GM21447 (cell line): Measurements from ENCODE around the gene MAPKBP1.
"Not testable (repeated sequence)": the region's sequence is repeated elsewhere in the genome, so short reads cannot be mapped to it uniquely, and the experiment has no call there.

Experiments
- ATAC-seq: cut with Tn5 transposase; IDR thresholded peaks from one replicate; pipeline ENCODE4 v1.9.1; 2021; ENCODE audit not compliant: unreplicated experiment

The MAPKBP1 gene

DNA sequence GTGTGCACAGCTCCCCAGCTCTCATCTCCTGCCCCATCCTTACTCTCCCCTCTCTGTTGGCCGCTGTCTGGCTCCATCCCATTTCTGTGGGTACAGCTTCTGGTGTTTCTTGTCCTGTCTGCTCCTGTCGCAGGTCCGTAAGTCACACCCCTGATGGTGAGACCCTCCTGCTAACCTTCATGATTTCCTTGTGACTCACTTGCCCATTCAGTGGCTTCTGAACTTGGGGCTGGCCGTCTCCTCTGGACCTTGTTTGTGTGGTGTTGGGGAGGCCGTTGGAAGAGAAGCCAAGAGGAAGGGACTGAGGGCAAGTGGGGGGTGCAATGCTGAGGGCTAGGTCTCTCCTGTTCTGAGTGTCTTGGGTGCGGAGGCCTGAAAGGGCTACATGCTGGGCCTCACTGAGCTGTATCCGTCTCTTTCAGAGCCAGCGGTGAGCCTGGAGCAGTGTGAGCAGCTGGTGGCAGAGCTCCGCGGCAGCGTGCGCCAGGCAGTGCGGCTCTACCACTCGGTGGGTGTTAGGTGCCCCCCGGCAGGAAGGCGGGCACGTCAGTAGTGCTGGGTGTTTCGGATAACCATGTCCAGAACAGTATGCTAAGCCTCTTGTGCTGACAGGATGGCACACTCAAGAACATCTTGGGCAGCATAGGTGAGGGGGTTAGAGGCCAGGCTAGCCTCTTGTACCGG lies 49.9 kb downstream of the MAPKBP1 start:
- ATAC-seq, result no peak

DNA sequence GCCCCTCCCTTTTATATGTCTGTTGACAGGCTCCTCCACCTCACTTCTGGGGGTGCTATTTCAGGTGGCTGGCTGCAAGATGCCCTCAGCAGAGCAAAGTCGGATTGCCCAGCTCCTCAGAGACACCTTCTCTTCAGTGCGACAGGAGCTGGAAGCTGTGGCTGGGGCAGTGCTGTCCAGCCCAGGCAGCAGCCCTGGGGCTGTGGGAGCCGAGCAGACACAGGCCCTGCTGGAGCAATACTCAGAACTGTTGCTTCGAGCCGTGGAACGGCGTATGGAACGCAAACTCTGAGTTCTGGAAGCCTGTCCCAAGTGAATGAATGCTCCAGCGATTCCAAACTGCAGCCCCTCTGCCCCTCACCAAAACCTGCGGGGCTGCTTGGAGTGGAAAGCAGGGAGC lies 50.9 kb downstream of the MAPKBP1 start:
- ATAC-seq, result no peak

DNA sequence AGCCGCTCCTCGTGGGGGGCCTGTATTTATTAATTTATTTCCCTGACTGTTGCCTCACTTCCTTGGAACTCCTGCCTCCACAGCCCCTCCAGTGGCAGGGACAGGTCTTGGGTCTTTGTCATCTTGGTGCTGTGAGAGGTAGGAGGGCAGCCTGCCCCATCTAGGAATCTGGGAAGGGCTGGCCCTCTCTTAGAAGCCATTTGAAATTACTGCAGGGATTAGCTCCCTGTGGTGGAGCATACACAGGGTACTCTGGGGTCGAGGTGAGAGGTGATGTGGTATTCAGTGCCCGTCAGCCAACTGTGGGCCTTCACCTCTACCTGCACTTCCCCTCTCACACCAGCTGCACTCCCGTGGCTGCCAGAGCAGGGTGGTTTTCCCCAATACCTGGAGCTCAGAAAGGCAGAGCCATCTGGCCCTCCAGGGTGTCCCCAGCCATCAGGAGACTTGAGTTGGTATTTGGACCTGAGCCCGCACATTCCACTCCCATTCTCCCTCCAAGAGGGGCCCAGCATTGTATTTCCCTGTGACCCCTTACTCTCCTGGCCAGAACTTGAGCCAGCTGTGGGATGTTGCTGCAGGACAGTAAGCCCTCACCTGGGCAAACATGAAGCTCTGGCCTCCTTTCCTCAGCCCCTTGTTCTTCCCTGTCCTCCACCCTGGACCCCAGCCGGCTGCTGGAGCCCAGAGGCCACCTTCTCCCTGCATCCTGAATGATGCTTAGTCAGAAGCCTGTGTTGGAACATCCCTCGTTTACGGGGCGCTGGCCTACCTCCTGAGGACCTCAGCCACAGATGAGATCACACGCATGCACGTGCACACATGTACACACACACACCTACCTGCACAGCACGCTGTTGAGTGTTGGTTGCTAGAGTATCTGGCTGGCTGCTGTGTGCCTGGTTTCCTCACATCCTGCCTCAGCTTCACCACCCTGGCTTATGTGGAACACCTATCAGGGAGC lies 51.6 kb downstream of the MAPKBP1 start:
- no peak for ATAC-seq

DNA sequence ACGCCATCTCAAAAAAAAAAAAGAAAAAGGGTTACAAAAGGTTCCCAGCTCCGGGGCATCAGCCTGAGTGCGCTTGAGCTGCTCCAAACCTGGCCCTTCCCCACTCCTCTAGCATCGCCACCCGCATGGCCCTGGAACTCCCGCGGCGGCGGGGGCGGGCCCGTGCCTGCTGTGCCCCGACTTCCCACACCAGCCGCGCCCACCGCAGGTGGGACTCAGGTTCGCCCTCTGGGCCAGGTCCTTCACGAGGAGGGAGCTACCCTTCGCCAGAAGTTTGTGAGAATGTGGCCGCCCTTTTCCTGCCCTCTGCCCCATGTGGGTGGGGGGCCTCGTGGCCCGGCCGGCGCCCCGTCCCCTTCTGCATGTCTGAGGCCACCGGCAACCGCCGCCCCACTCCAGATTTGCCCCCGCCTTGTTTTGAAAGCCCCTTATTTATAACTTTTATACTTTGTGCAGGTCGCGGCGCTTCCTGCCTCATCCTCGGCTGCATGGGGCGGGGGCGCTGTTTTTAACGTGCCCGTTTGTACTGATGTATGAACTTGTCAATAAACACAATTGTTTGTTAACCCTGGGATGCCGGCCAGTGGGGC lies 53.1 kb downstream of the MAPKBP1 start:
- no peak for ATAC-seq

DNA sequence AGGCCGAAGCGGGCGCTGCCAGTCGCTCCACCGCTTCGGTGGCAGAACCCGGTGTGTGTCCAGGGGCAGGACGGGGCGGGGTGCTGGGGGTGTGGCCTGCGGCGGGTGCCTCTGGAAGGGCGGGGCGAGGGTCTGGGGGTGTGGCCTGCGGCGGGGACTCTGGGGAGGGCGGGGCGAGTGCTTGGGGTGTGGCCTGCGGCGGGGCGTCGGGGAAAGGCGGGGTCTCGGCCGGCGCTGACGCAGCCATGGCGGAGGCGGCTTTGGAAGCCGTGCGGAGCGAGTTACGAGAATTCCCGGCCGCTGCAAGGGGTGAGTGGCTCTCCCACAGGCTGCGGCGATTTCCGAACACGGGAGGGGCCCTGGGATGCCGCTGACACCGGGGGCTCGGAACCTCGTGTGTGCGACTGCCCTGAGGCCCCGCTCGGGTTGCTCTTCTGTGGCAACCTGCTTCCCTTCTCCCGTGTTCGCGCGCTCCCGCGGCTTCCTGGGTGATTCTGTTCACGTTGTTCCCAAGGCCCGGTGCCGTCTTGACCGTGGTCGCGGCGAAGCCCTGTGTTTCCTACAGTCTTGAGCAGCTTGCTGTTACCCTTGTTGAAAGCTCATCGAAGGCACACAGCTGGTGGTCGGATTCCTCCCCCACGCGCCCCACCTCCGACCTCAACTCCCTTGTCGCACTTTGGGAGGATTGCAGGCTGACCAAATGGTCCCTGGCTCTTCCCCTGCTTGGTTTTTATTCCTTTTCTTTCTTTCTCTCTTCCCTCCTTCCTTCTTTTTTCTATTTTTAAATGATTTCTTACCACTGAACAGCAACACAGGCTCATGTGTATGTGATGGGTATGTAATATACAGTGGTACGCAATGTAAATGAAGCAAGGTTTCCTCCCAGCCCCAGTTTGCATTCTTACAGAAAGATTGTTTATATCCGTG lies 53.9 kb downstream of the MAPKBP1 start, which contains the start of gene JMJD7:
TSS of gene JMJD7 (plus strand) at position 213 of the 927 bp plus-strand sequence. CDS start at position 246, 33 bp downstream.
- peak; percentile 68 for ATAC-seq

DNA sequence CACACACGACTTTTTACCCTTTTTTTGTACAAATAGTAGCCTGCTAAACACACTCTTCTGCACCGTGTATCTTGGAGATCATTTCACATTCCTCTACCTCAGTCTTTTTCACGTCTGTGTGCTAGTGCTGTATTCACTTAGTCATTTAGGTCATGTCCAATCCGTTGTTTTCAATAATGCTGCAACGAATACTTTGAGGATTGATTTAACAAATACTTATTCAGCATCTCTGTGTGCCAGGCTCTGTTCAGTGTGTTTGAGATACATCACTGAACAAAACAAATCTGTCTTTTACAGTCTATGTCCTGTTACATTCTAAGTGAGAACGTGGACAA lies 54.5 kb downstream of the MAPKBP1 start:
- no peak for ATAC-seq

DNA sequence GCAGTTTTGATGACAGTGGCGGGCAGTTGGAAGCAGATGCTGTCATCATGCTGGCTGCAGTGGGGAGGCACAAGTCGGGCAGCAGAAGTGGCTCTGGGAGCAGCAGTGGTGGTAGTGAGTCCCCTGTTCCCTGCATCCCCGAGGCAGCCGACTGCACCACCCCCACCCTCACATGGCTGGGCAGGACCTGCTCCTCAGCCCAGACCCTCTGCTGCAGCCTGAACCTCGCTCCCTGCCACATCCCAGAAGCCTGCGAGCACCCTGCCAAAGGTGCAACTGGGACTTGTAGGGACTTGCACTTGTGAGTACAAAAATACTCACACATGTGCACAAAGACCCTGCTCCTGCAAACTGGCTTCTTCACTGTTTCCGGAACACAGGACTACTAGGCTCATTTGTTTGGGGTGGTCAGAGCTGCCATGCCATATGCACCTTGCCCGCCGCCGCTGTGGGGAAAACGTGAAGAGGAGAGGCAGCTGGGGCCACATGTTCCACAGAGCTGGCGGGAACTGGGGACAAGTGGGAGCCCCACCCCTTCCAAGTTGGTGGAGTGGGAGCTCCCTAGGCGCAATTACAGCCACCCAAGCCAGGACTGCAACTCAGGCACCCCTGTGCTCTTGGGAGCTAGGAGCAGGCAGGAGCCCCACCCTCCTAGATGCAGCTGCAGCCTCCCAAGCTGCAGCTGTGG lies 55.8 kb downstream of the MAPKBP1 start:
- no peak for ATAC-seq

DNA sequence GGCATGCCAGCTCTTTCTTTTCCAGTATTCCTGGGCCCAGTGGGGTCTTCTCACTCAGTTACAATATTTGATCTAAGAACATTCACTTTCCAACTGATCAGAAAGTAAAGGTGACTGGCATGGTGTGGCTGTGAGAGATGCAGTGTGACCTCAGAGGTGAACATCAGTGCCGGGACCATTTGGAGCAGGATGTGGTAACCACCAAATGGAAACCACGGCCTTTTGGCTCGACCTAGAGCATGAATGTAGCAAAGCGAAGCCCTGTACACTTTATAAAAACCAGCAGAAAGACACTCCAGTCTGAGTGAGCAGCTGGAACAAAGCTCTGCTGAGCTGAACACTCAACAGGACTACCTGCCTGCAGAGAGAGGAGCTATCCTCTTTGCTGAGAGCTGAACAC lies 57.0 kb downstream of the MAPKBP1 start:
- ATAC-seq, result not testable (repeated sequence)

DNA sequence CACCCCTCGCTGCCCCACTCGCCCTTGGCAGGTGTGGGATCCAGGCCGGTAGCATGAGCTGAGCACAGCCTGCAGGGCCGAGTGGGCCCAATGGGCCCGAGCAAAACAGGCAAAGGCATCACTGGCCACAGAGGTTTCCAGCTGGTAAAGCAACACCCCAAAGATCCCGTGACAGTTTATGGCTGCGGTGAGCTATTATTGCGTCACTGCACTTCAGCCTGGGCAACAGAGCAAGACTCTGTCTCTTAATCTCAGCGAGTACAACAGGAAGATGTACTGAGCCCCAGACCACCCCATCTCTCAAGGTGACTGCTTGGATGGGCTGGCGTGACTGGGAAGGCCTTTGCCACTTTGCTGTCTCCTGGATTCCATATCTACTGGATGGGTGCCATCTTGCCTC lies 57.9 kb downstream of the MAPKBP1 start:
- no peak for ATAC-seq

DNA sequence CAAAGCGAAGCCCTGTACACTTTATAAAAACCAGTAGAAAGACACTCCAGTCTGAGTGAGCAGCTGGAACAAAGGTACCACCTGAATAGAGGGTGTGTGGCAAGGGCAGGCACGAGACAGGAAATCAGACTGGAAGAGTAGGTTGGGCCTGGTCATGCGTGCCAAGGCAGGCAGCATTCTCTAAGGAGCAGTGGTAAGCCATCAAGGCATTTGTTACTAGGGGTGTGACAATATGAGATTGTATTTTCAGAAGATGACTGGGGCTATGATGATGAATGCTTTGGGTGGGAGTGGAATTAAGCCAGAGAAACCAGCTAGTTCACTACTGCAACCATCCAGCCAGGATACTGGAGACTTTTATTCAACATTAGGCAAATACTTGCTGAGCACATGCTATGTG lies 58.6 kb downstream of the MAPKBP1 start:
- ATAC-seq, result no peak

DNA sequence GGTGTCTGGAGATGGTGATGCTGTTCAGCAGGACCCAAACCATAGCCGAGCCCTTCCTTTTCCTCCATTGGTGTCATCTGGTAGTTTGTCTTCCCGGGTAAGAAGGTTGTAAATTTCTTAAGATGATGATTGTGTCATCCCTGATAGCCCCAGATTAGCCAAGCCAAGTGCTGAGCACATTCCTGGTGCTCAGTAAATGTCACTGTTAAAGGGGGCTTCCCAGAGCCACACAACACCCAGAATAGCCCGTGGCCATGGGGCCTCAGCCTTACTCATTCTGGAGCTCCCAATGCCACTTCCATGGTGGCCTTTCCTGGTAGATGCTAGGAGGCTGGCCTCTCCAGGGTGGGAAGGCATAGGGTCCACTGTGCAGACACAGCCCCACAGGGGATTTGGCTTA lies 59.8 kb downstream of the MAPKBP1 start:
- no peak for ATAC-seq

DNA sequence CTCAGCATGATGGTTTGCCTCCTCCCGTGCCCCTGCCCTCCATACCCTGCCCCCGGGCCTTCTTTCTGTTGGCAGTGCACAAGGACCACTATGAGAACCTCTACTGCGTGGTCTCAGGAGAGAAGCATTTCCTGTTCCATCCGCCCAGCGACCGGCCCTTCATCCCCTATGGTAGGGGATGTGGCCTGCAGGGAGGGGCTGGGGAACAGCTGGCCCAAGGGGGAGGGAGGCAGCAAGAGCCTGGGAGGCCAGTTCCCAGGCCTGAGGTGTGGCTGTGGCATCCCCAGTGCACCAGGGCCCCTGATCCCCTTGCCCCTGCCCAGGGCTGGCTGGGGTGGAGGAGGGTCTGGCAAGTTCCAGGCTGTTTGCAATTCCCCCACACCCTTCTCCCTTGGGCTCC lies 61.8 kb downstream of the MAPKBP1 start:
- ATAC-seq, result no peak

DNA sequence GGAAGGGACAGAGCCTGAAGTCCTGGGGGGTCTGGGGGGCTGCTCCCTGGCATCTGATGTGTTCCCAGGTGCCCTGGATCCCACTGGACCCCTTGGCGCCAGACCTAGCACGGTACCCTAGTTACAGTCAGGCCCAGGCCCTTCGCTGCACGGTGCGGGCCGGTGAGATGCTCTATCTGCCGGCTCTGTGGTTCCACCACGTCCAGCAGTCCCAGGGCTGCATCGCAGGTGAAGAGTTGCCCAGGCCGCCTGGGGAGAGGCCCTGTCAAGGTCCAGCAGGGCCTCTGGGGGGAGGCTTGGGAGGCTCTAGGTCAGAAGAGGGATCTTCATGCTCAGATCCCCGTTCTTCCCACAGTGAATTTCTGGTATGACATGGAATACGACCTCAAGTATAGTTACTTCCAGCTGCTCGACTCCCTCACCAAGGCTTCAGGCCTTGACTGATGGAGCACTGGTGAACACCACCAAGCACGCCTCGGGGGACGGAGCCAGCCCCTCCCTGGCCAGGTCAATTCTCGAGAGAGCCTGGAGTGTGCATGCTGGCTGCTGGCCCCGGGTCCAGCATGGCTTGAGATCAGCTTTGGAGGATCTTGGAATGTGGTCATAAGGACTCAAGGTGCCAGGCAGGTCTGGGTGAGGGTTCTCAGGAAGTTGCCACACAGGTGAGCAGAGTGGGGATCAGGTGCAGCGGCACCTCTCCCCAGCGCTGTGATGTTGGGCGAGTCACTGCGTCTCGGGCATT lies 62.6 kb downstream of the MAPKBP1 start:
- no peak for ATAC-seq

DNA sequence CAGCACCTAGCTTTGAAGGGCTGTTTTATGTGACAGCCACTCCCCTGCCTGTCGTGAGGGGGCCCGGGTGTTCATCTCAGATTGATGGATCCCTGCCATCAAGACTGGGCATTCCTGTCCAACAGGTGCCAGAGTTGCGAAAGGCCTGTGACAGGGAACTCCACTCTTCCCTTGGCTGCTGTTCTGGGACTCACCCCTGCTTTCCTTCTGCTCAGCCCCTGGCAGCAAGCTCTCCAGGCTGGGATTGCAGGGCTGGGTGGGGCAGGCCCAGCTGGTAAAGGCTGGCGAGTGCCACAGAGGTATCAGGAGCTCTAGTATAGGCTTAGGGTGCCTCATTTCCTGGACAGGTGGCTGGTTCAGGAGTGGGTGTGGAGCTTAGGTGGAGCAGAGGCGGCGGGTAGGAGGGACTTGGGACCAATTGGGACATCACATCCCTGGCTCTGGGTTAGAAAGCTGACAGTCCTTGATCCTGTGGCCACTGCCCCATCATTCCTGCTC lies 64.2 kb downstream of the MAPKBP1 start, which contains the start of gene PLA2G4B:
TSS of gene PLA2G4B (plus strand) at position 448 of the 498 bp plus-strand sequence. CDS start 67 bp downstream, outside the sequence.
- no peak for ATAC-seq

DNA sequence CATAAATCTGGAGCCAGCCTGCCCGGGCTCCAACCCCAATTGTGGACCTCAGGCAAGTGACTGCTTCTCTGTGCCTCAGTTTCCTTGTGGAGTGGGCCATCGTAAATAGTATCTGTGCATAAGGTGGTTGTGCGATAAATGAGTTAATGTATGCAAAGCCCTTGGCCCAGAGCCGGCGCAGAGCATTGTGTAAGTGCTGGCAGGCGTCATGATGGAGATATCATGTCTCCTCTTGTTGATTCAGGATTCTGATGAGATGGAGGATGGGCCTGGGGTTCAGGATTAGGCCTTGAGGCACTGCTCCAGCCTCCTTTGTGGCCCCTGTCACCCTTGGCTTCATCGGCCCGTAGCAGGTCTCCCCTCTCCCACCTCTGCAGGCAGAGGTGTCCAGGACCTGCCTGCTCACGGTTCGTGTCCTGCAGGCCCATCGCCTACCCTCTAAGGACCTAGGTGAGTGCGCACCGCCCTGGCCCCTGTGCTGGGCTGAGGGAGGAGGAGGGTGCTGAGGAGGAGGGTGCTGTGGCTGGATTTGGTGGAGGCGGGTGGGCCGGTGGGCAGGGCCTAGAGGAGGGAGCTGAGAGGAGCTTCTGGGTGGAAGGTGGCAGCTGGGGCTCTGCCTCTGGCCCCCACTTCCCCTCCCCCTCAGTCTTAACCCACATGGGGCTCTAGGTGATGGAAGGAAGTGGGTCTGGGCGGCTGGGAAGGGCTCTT lies 65.7 kb downstream of the MAPKBP1 start:
- no peak for ATAC-seq

DNA sequence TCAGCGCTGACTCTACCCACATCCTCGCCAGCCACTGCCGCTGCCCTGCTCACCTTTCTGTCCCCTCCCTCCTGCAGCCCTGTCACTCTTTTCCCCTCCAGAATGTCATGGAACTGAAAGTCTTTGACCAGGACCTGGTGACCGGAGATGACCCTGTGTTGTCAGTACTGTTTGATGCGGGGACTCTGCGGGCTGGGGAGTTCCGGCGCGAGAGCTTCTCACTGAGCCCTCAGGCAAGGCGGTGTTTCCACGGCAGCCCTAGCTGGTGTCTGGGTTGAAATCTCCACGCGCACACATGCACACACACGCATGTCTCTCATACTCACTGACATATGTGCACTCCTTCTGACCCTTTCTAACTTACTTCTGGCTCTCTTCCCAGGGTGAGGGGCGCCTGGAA lies 66.4 kb downstream of the MAPKBP1 start:
- no peak for ATAC-seq

DNA sequence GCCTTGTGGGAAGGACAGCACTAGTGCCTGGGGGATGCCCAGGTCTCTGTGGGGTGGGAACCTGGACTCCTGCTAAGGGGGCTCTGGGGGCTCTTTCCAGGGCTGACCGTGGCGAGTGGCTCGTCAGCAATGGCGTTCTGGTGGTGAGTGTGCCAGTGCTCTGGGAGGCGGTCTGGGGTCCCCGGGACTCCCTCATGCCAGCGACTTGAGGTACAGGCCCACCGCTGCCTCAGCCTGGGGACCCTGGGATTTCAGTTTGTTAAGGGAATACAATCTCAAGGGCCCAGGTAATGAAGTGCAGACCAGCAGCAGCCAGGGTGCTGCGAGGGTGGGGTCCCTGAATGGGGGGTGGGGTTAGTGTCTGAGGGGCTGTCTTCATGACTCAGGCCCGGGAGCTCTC lies 66.8 kb downstream of the MAPKBP1 start:
- ATAC-seq, result no peak

DNA sequence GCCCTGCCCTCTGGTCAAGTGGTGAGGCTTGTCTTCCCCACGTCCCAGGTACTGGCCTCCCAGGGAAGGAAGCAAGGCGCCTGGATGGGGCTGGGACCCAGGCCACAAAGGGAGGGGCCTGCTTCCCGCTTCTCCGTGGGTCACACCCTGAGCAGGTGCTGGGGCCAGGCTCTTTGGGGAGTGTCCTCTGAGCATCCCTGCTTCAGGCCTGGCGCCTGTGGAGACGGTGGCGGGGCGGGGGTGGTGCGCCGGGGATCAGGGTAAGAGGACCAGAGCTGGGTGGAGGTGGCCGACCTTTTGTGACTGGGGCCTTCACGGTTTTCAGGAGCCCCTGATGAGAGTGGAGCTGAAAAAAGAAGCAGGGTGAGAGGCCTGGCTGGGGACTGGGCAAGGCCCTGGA lies 67.9 kb downstream of the MAPKBP1 start:
- no peak for ATAC-seq

DNA sequence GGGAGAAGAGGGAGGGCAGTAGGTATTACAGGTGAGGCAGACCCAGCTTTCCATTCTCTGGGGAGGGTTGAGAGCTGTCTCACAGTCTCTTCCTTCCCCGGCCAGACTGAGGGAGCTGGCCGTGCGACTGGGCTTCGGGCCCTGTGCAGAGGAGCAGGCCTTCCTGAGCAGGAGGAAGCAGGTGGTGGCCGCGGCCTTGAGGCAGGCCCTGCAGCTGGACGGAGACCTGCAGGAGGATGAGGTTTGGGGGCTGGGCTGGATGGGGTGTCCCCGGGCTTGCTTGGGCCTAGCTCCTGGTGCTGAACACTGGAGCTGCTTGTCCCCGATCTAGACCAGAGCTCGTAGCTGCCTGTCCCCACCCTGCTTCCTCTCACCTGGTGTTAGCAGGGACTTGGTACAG lies 69.3 kb downstream of the MAPKBP1 start:
- no peak for ATAC-seq
